WERI-Rb-1 (cell line): ENCODE data around the gene PGM3.

Experiments used
- DNase-seq: peaks from one replicate; pipeline ENCODE4 v3.0.0-alpha.2; 2020
- H3K27ac ChIP-seq: fragments of 250-450 bp; sonication (Bioruptor Pico); 2 replicates; pipeline ENCODE4 v1.5.1; 2020; ENCODE audit warnings: mild to moderate bottlenecking, moderate library complexity
- H3K27me3 ChIP-seq: fragments of 250-450 bp; sonication (Bioruptor Pico); 2 replicates; pipeline ENCODE4 v1.5.1; 2021; ENCODE audit warnings: mild to moderate bottlenecking, low read depth, moderate library complexity; ENCODE audit not compliant: insufficient read depth, severe bottlenecking
- H3K36me3 ChIP-seq: fragments of 250-450 bp; sonication (Bioruptor Pico); 2 replicates; pipeline ENCODE4 v1.5.1; 2020; ENCODE audit warnings: mild to moderate bottlenecking, moderate library complexity
- H3K4me3 ChIP-seq: 2 replicates; pipeline ENCODE4 v1.5.1; 2011; ENCODE audit warnings: low read depth, mild to moderate bottlenecking, control low read depth, low read length
- H3K9me3 ChIP-seq: fragments of 250-450 bp; sonication (Bioruptor Pico); 2 replicates; pipeline ENCODE4 v1.5.1; 2021; ENCODE audit warnings: mild to moderate bottlenecking, moderate library complexity; ENCODE audit not compliant: severe bottlenecking
- CTCF ChIP-seq: IDR thresholded peaks from 2 replicates; pipeline ENCODE4 v1.5.1; 2011; ENCODE audit warnings: low read depth, mild to moderate bottlenecking, control low read depth, inconsistent platforms, low read length

The PGM3 gene

GRCh38 chr6:83138118-83138722 is 54.8 kb downstream of the PGM3 start:
- no peak overlapping the region for H3K27ac ChIP-seq
- H3K4me3 ChIP-seq, result no peak overlapping the region
- no peak for TF ChIP-seq CTCF
- no peaks in the 10 kb centered on the region for H3K27me3 ChIP-seq
- no peaks in the 10 kb centered on the region for H3K9me3 ChIP-seq
- peaks cover 7% of the 10 kb centered on the region; the same call in 1 of the 2 replicates for H3K36me3 ChIP-seq
- DNase-seq, result no peak

GRCh38 chr6:83132121-83132520 is 60.9 kb downstream of the PGM3 start:
- H3K9me3 ChIP-seq, result no peaks in the 10 kb centered on the region
- no peak for TF ChIP-seq CTCF
- H3K36me3 ChIP-seq, result peaks cover 18% of the 10 kb centered on the region

GRCh38 chr6:83127976-83128375 is 65.1 kb downstream of the PGM3 start:
- H3K4me3 ChIP-seq, result no peak overlapping the region
- TF ChIP-seq CTCF, result no peak
- peaks cover 41% of the 10 kb centered on the region for H3K36me3 ChIP-seq
- DNase-seq, result no peak
- H3K27ac ChIP-seq, result no peak overlapping the region
- H3K27me3 ChIP-seq, result no peaks in the 10 kb centered on the region
- H3K9me3 ChIP-seq, result no peaks in the 10 kb centered on the region

More at GRCh38 chr6:83132121-83132520, 60.9 kb downstream of the PGM3 start:
- Histone ChIP-seq H3K27ac (no peak overlapping the region), H3K27me3 (no peaks in the 10 kb centered on the region), H3K4me3 (no peak overlapping the region)
- DNase-seq, result no peak

GRCh38 chr6:83127258-83127657 is 65.8 kb downstream of the PGM3 start:
- H3K36me3 ChIP-seq, result peaks cover 41% of the 10 kb centered on the region
- no peaks in the 10 kb centered on the region for H3K27me3 ChIP-seq
- no peak for TF ChIP-seq CTCF
- H3K9me3 ChIP-seq, result no peaks in the 10 kb centered on the region
- no peak overlapping the region for H3K4me3 ChIP-seq
- DNase-seq, result no peak
- H3K27ac ChIP-seq, result no peak overlapping the region

- Histone ChIP-seq H3K9me3 (no peaks in the 10 kb centered on the region), H3K36me3 (peaks cover 41% of the 10 kb centered on the region), H3K4me3 (no peak overlapping the region), H3K27me3 (no peaks in the 10 kb centered on the region), H3K27ac (no peak overlapping the region)
- no peak for DNase-seq
- no peak for TF ChIP-seq CTCF
Measured at GRCh38 chr6:83126807-83127206, 66.3 kb downstream of the PGM3 start.

GRCh38 chr6:83126223-83126622 is 66.8 kb downstream of the PGM3 start:
- no peak overlapping the region for H3K4me3 ChIP-seq
- TF ChIP-seq CTCF, result no peak
- DNase-seq, result no peak
- no peaks in the 10 kb centered on the region for H3K27me3 ChIP-seq
- H3K36me3 ChIP-seq, result peaks cover 41% of the 10 kb centered on the region
- no peaks in the 10 kb centered on the region for H3K9me3 ChIP-seq
- no peak overlapping the region for H3K27ac ChIP-seq
